Astrocyte (in vitro differentiated cells and primary cell): ENCODE data around the gene DLG1. TPM values are rescaled to one million over a fixed set of nuclear protein-coding genes. Genes with fewer than 3 reads are reported as not detected.
"Not testable (repeated sequence)": the region's sequence is repeated elsewhere in the genome, so short reads cannot be mapped to it uniquely, and the experiment has no call there.

Experiments used
- DNase-seq: peaks from one replicate; pipeline ENCODE4 v3.0.0-alpha.2; 2010; ENCODE audit warnings: low read depth
- FAIRE-seq: peaks from 2 replicates; lab custom pipeline; 2011; peaks lifted over from hg19 to GRCh38; lab: Jason Lieb, UNC
- H2AFZ ChIP-seq: 2 replicates; pipeline ENCODE4 v1.6.0; 2012; ENCODE audit warnings: low read depth, low read length, inconsistent platforms
- H3K27ac ChIP-seq: 2 replicates; pipeline ENCODE4 v1.5.1; 2011; ENCODE audit warnings: low read depth, low read length, inconsistent platforms
- H3K27me3 ChIP-seq: 2 replicates; pipeline ENCODE4 v1.6.0; 2011; ENCODE audit warnings: low read length, inconsistent platforms; ENCODE audit not compliant: insufficient read depth
- H3K36me3 ChIP-seq: 2 replicates; pipeline ENCODE4 v1.5.1; 2011; ENCODE audit warnings: low read length, inconsistent platforms; ENCODE audit not compliant: insufficient read depth
- H3K4me1 ChIP-seq: 2 replicates; pipeline ENCODE4 v1.5.1; 2011; ENCODE audit warnings: low read length, inconsistent platforms; ENCODE audit not compliant: insufficient read depth
- H3K4me2 ChIP-seq: 2 replicates; pipeline ENCODE4 v1.6.0; 2012; ENCODE audit warnings: low read length, inconsistent platforms
- H3K4me3 ChIP-seq: 2 replicates; pipeline ENCODE4 v1.5.1; 2011; ENCODE audit warnings: low read depth, mild to moderate bottlenecking, low read length, inconsistent platforms; ENCODE audit not compliant: insufficient read depth
- H3K79me2 ChIP-seq: 2 replicates; pipeline ENCODE4 v1.6.0; 2012; ENCODE audit warnings: mild to moderate bottlenecking, low read length, inconsistent platforms; ENCODE audit not compliant: insufficient read depth
- H3K9ac ChIP-seq: 2 replicates; pipeline ENCODE4 v1.6.0; 2012; ENCODE audit warnings: mild to moderate bottlenecking, low read length, inconsistent platforms
- H3K9me3 ChIP-seq: 2 replicates; pipeline ENCODE4 v1.5.1; 2012; ENCODE audit warnings: low read depth, mild to moderate bottlenecking, low read length, inconsistent platforms; ENCODE audit not compliant: insufficient read depth
- H4K20me1 ChIP-seq: 2 replicates; pipeline ENCODE4 v1.6.0; 2012; ENCODE audit warnings: low read length, inconsistent platforms; ENCODE audit not compliant: insufficient read depth
- H3K27ac Mint-ChIP-seq: one replicate; pipeline ENCODE4 v1.8.0; 2021; ENCODE audit warnings: mild to moderate bottlenecking, mixed read lengths; ENCODE audit not compliant: unreplicated experiment
- H3K27me3 Mint-ChIP-seq: one replicate; pipeline ENCODE4 v1.8.0; 2021; ENCODE audit warnings: low read depth, mixed read lengths; ENCODE audit not compliant: unreplicated experiment
- H3K36me3 Mint-ChIP-seq: one replicate; pipeline ENCODE4 v1.8.0; 2021; ENCODE audit warnings: low read depth, mixed read lengths; ENCODE audit not compliant: unreplicated experiment
- H3K4me1 Mint-ChIP-seq: one replicate; pipeline ENCODE4 v1.8.0; 2021; ENCODE audit warnings: low read depth, mixed read lengths; ENCODE audit not compliant: unreplicated experiment
- H3K4me3 Mint-ChIP-seq: one replicate; pipeline ENCODE4 v1.8.0; 2021; ENCODE audit warnings: mild to moderate bottlenecking, moderate library complexity, mixed read lengths; ENCODE audit not compliant: unreplicated experiment
- H3K9me3 Mint-ChIP-seq: one replicate; pipeline ENCODE4 v1.8.0; 2021; ENCODE audit warnings: mild to moderate bottlenecking, mixed read lengths; ENCODE audit not compliant: unreplicated experiment
- CTCF ChIP-seq: IDR thresholded peaks from 2 replicates; pipeline ENCODE4 v1.5.1; 2011; ENCODE audit warnings: low read depth, mild to moderate bottlenecking, inconsistent platforms, low read length, moderate library complexity; ENCODE audit not compliant: insufficient read depth
- EZH2 ChIP-seq: IDR thresholded peaks from 2 replicates; pipeline ENCODE4 v1.6.1; 2012; ENCODE audit warnings: mild to moderate bottlenecking, low read length, inconsistent platforms; ENCODE audit not compliant: insufficient read depth
- total RNA-seq: library from RNA; stranded (reverse); gene quantifications from 2 replicates; pipeline ENCODE4 v1.2.1, GENCODE V29; 2021

DLG1 gene
- total RNA-seq, 1 donor from 2014 or later = 210 TPM

GRCh38 chr3:197280156-197280555, 18.3 kb downstream of the DLG1 start:
- peaks cover 100% of the 10 kb centered on the region for H3K79me2 ChIP-seq
- TF ChIP-seq CTCF (no peak), EZH2 (no peak)
- Mint-ChIP-seq H3K4me1 (peaks cover 7% of the 10 kb centered on the region), H3K4me3 (no peak overlapping the region), H3K27me3 (no peaks in the 10 kb centered on the region), H3K36me3 (peaks cover 16% of the 10 kb centered on the region), H3K9me3 (no peaks in the 10 kb centered on the region), H3K27ac (no peak overlapping the region)
- no peaks in the 10 kb centered on the region for H3K4me1 ChIP-seq
- no peaks in the 10 kb centered on the region for H3K9me3 ChIP-seq
- no peak overlapping the region for H3K9ac ChIP-seq
- peaks cover 54% of the 10 kb centered on the region for H3K36me3 ChIP-seq
- no peak overlapping the region for H3K4me3 ChIP-seq
- FAIRE-seq (no peak), DNase-seq (no peak)
- H4K20me1 ChIP-seq = peaks cover 92% of the 10 kb centered on the region
- no peaks in the 10 kb centered on the region for H3K27me3 ChIP-seq
- H3K27ac ChIP-seq = no peak overlapping the region
- peak overlapping the region; percentile 21 for H3K4me2 ChIP-seq
- H2AFZ ChIP-seq = no peak overlapping the region

- H3K36me3 ChIP-seq = peaks cover 56% of the 10 kb centered on the region
- H3K4me2 ChIP-seq = no peak overlapping the region
- no peaks in the 10 kb centered on the region for H3K27me3 ChIP-seq
- H2AFZ ChIP-seq = no peak overlapping the region
- H3K4me1 Mint-ChIP-seq = peaks cover 14% of the 10 kb centered on the region
- FAIRE-seq (no peak), DNase-seq (no peak)
- TF ChIP-seq EZH2 (no peak), CTCF (no peak)
- H3K27me3 Mint-ChIP-seq = no peaks in the 10 kb centered on the region
- H3K36me3 Mint-ChIP-seq = peaks cover 13% of the 10 kb centered on the region
- H3K79me2 ChIP-seq = peaks cover 100% of the 10 kb centered on the region
- peaks cover 92% of the 10 kb centered on the region for H4K20me1 ChIP-seq
- H3K9ac ChIP-seq = no peak overlapping the region
- H3K27ac Mint-ChIP-seq = no peak overlapping the region
- H3K9me3 Mint-ChIP-seq = no peaks in the 10 kb centered on the region
- H3K4me3 Mint-ChIP-seq = no peak overlapping the region
- H3K9me3 ChIP-seq = no peaks in the 10 kb centered on the region
- H3K4me3 ChIP-seq = no peak overlapping the region
- no peaks in the 10 kb centered on the region for H3K4me1 ChIP-seq
- no peak overlapping the region for H3K27ac ChIP-seq
Measured at GRCh38 chr3:197278933-197279332, 19.5 kb downstream of the DLG1 start.

GRCh38 chr3:197276808-197277207, 21.6 kb downstream of the DLG1 start:
- Mint-ChIP-seq H3K36me3 (peaks cover 14% of the 10 kb centered on the region), H3K4me1 (peaks cover 20% of the 10 kb centered on the region)
- not testable (repeated sequence) for DNase-seq, H2AFZ ChIP-seq, H3K9ac ChIP-seq, H3K4me3 ChIP-seq, H3K27ac ChIP-seq, H3K4me3 Mint-ChIP-seq, H3K4me2 ChIP-seq, H3K27ac Mint-ChIP-seq, H3K9me3 Mint-ChIP-seq, H3K27me3 Mint-ChIP-seq, H3K4me1 ChIP-seq, FAIRE-seq, H3K9me3 ChIP-seq, H3K27me3 ChIP-seq
- H3K79me2 ChIP-seq = peaks cover 100% of the 10 kb centered on the region
- H3K36me3 ChIP-seq = peaks cover 42% of the 10 kb centered on the region
- H4K20me1 ChIP-seq = peaks cover 95% of the 10 kb centered on the region
